Peyer's patch (tissue), 4 donors: Measurements from ENCODE around the gene MCRIP1. TPM values are rescaled to one million over a fixed set of nuclear protein-coding genes. Genes with fewer than 3 reads are reported as not detected.

ENCODE experiments used
- DNase-seq, 3 donors: peaks; one replicate each; pipeline ENCODE4 v3.0.0-alpha.2; 2017 to 2019
- H3K27ac ChIP-seq, 4 donors: fragments of 200-600 bp; sonication (generic); one replicate each; pipeline ENCODE4 v1.5.1; 2016 to 2019
- H3K27me3 ChIP-seq, 2 donors: fragments of 200-600 bp; sonication (generic); one replicate each; pipeline ENCODE4 v1.5.1; 2019
- H3K36me3 ChIP-seq, 3 donors: fragments of 200-600 bp; sonication (generic); one replicate each; pipeline ENCODE4 v1.5.1; 2016 to 2019
- H3K4me1 ChIP-seq, 4 donors: fragments of 200-600 bp; sonication (generic); one replicate each; pipeline ENCODE4 v1.5.1; 2016 to 2019
- H3K4me3 ChIP-seq, 4 donors: fragments of 200-600 bp; sonication (generic); 1 replicate in 3 of 4; 2 replicates in 1 of 4; pipeline ENCODE4 v1.5.1; 2016 to 2019; ENCODE audit warnings: mild to moderate bottlenecking in 1 of 4
- H3K9me3 ChIP-seq, 4 donors: fragments of 200-600 bp; sonication (generic); one replicate each; pipeline ENCODE4 v1.5.1; 2016 to 2019; ENCODE audit warnings: mild to moderate bottlenecking in 1 of 4
- POLR2A ChIP-seq, 2 donors: fragments of 450-650 bp; IDR thresholded peaks; one replicate each; pipeline ENCODE4 v1.5.1; 2017; ENCODE audit warnings: antibody characterized with exemption in 2 of 2, mild to moderate bottlenecking in 2 of 2, moderate library complexity in 2 of 2
- total RNA-seq, 4 donors: library from RNA; depleted of rRNA; stranded (reverse); fragments of >200 nt; gene quantifications; one replicate each; pipeline ENCODE4 v1.1.0, GENCODE V29; 2016
- TF ChIP-seq, protein P1 (sequence below), 6 experiments: fragments of 450-650 bp in 4 of 6; fragments of 200-600 bp in 2 of 6; sonication (generic) in 1 of 6; IDR thresholded peaks; one replicate each; pipeline ENCODE4 v1.5.1; 2017 to 2019; ENCODE audit warnings: antibody characterized with exemption in 6 of 6, mild to moderate bottlenecking in 3 of 6, moderate library complexity in 1 of 6

The MCRIP1 gene
- total RNA-seq, 4 donors from 2014 or later, result 19.6 to 47.9 (median 28.8) TPM

DNA sequence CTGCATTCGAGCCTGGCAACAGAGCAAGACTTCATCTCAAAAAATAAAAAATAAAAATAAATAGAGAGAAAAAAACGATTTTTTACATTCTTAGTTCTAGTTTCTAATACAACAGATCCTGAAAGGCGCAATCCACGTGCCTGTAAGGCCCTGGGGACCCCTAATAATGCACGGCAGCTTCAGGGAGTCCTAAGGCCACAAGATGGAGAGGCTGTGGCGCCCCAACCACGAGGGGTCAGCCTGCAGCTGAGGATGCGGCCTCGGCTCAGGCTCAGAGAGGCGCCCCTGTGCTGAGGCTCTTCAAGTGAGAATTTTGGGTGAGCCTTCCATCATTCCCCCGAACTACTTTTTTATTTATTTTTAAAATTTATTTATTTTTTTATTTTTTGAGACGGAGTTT lies 16.4 kb upstream of the MCRIP1 start:
- no peak for DNase-seq
- H3K4me1 ChIP-seq, result no peaks in the 10 kb centered on the region
- no peak overlapping the region for H3K27ac ChIP-seq
- H3K27me3 ChIP-seq, result no peaks in the 10 kb centered on the region
- TF ChIP-seq, protein P1, sequence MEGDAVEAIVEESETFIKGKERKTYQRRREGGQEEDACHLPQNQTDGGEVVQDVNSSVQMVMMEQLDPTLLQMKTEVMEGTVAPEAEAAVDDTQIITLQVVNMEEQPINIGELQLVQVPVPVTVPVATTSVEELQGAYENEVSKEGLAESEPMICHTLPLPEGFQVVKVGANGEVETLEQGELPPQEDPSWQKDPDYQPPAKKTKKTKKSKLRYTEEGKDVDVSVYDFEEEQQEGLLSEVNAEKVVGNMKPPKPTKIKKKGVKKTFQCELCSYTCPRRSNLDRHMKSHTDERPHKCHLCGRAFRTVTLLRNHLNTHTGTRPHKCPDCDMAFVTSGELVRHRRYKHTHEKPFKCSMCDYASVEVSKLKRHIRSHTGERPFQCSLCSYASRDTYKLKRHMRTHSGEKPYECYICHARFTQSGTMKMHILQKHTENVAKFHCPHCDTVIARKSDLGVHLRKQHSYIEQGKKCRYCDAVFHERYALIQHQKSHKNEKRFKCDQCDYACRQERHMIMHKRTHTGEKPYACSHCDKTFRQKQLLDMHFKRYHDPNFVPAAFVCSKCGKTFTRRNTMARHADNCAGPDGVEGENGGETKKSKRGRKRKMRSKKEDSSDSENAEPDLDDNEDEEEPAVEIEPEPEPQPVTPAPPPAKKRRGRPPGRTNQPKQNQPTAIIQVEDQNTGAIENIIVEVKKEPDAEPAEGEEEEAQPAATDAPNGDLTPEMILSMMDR (IDR thresholded peaks at IDR 0.05), result no peak
- TF ChIP-seq POLR2A (IDR thresholded peaks at IDR 0.05), result no peak
- H3K4me3 ChIP-seq, result no peak overlapping the region
- H3K9me3 ChIP-seq, result no peaks in the 10 kb centered on the region
- H3K36me3 ChIP-seq, result peaks cover 0 to 99% (median 0%) of the 10 kb centered on the region in 3 donors

DNA sequence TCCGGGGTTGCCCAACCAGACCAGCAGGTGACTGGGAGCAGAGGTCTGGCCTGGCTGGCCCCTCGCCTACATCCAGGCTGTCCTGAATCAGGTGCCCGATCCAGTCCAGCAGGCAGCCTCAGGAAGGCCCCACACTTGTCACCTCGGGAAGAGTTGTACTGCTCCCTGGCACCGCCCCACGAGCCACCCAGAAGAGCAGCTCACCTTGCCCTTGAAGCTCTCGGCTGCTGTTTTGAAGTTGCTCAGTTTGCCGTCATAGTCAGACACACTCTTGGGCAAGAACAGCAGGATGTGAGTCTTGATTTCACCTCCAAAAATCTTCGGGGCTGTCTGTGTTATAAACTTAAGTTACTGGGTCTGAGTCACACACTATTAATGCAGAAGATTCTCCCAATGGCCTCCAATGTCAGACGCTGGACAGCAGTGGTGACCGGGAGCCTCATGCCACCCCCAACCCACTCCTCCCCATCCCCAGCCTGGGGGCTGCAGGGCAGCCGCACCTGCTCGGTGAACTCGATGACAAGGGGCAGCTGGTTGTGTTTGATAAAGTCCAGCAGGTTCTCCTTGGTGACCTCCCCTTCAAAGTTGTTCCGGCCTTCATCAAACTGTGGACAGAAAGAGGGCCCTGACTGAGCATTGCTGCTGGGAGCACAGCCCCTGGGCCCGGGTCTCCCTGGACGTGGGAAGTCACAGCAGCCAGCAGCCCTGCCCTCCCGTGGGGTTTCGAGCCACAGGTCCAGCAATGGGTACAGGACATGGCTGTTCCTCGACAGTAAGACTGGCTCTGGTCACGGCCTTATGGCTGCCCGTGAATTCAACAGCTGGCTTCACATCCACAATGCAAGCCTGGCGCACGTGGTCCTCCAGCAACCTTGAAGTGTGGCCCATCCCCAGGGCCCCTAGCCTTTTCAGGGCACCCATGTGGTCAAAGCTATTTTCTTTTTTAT lies 13.9 kb upstream of the MCRIP1 start:
- Histone ChIP-seq H3K27ac (no peak overlapping the region), H3K4me1 (no peaks in the 10 kb centered on the region), H3K4me3 (no peak overlapping the region), H3K27me3 (no peaks in the 10 kb centered on the region), H3K9me3 (no peaks in the 10 kb centered on the region), H3K36me3 (peaks cover 0 to 96% (median 0%) of the 10 kb centered on the region in 3 donors)
- TF ChIP-seq, protein P1 (IDR thresholded peaks at IDR 0.05), result no peak
- no peak for TF ChIP-seq POLR2A (IDR thresholded peaks at IDR 0.05)
- DNase-seq, result no peak

DNA sequence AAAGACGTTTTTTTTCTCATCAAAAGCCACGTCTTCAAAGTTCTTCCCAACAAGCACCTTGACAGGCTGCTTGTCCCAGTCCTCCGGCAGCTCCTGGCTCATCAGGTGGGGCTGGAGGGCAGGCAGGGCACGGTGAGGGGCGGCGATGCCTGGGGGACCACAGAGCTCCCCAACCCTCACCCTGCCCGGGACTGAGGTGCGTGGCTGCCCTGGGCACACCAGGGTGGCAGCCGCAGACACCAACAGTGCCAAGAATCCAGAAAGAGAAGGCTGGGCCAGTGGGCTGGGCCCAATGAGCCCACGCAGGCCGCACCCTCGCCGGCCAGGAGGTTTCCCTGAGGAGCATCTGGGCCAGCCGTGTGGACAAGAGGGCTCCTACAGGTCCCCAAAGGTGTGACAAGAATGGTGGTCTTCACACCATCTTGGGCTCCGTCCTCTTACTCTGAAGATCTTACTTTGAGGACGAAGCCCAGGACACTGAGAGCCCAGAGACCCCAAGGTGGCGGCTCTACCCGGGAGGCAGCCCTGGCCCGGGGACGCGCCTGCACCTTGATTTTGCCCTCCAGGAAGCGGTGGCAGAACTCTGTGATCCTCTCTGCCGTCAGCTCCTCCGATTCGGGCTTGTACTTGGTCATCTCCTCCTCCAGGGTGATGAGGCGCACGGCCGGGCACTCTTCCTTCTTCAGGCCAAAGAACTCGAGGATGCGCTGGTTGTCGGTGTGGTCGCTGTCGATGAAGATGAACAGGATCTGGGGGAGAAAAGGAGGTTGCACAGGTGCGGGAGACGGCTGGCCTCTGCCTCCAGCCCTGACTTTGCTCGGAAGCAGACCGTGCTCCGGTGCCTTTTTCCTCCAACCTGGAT lies 13.0 kb upstream of the MCRIP1 start:
- Histone ChIP-seq H3K27ac (no peak overlapping the region), H3K4me1 (no peaks in the 10 kb centered on the region), H3K36me3 (peaks cover 0 to 87% (median 0%) of the 10 kb centered on the region in 3 donors), H3K4me3 (no peak overlapping the region), H3K27me3 (no peaks in the 10 kb centered on the region), H3K9me3 (no peaks in the 10 kb centered on the region)
- DNase-seq, result no peak
- TF ChIP-seq, protein P1 (IDR thresholded peaks at IDR 0.05), result no peak
- TF ChIP-seq POLR2A (IDR thresholded peaks at IDR 0.05), result no peak

DNA sequence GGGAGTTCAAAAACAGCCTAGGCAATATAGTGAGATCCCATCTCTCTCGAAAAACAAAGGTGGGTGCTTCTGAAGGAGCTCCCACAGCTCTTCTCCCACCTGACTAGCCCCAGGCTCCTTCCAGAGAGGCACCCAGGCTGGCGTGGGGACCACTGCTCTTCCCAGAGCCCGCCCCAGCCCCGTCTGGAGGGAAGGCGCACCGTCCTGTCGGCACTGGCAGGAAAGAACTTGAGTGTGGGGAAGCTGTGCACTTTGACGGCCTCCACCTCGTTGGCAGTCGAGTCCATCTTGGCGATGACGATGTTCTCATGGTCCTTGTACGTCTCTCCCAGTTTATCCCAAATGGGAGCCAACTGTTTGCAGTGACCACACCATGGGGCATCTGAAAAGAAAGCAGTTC lies 12.3 kb upstream of the MCRIP1 start:
- DNase-seq, result peak in 1 of 3 donors; percentile 24
- no peaks in the 10 kb centered on the region for H3K4me1 ChIP-seq
- TF ChIP-seq, protein P1 (IDR thresholded peaks at IDR 0.05), result no peak
- TF ChIP-seq POLR2A (IDR thresholded peaks at IDR 0.05), result no peak
- peaks cover 0 to 80% (median 0%) of the 10 kb centered on the region in 3 donors for H3K36me3 ChIP-seq
- no peaks in the 10 kb centered on the region for H3K9me3 ChIP-seq
- no peak overlapping the region for H3K27ac ChIP-seq
- no peaks in the 10 kb centered on the region for H3K27me3 ChIP-seq
- H3K4me3 ChIP-seq, result no peak overlapping the region

DNA sequence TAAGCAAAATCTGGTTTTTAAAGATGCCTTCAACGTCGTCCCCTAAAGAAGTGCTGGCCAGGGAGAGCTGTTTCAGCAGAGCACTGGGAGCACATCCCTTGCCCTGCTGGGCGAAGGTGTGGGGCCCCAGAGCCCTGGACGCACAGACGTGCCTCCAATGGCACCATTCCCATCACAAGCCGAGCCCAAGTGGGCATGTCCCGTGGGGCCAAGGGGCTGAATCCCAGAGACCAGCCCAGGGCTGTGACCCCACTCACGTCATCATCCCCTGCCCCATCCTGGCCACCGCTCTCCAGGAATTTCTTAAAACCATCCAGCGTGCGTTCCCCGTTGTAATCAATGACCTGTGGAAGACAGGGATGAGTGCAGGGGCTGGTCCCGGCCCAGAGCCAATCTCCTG lies 11.8 kb upstream of the MCRIP1 start:
- Histone ChIP-seq H3K4me3 (no peak overlapping the region), H3K36me3 (peaks cover 0 to 75% (median 0%) of the 10 kb centered on the region in 3 donors), H3K9me3 (no peaks in the 10 kb centered on the region), H3K4me1 (no peaks in the 10 kb centered on the region), H3K27ac (no peak overlapping the region), H3K27me3 (no peaks in the 10 kb centered on the region)
- peak in 1 of 3 donors; percentile 38 for DNase-seq
- TF ChIP-seq POLR2A (IDR thresholded peaks at IDR 0.05), result no peak
- TF ChIP-seq, protein P1 (IDR thresholded peaks at IDR 0.05), result no peak
